Activated CD8-positive, alpha-beta T cell treated with anti-CD3 and anti-CD28 coated beads for 36 hours (primary cell): Measurements from ENCODE around the gene LRCOL1. TPM values are rescaled to one million over a fixed set of nuclear protein-coding genes. Genes with fewer than 3 reads are reported as not detected.

Experiments used
- ATAC-seq: fragments of 200-7000 bp; cut with Tn5 transposase; one replicate; pipeline ENCODE4 v1.10.0; 2021; ENCODE audit warnings: mild to moderate bottlenecking, moderate library complexity
- CTCF ChIA-PET: fragments of 350-600 bp; sonication (Branson Sonifier 250); formaldehyde crosslinking; loops from one replicate; lab custom pipeline; 2021; ENCODE audit warnings: antibody characterized with exemption; lab: Charles Lee
- POLR2A ChIA-PET: fragments of 350-600 bp; sonication (Branson Sonifier 250); formaldehyde crosslinking; loops from one replicate; lab custom pipeline; 2021; ENCODE audit warnings: antibody characterized with exemption; lab: Charles Lee
- DNase-seq: peaks from one replicate; pipeline ENCODE4 v3.0.0-alpha.2; 2020
- H3K27ac Mint-ChIP-seq: one replicate; pipeline ENCODE4 v1.8.0; 2021; ENCODE audit warnings: mild to moderate bottlenecking, mixed read lengths
- H3K27me3 Mint-ChIP-seq: one replicate; pipeline ENCODE4 v1.8.0; 2021; ENCODE audit warnings: mixed read lengths
- H3K36me3 Mint-ChIP-seq: one replicate; pipeline ENCODE4 v1.8.0; 2021; ENCODE audit warnings: low read depth, mixed read lengths
- H3K4me1 Mint-ChIP-seq: one replicate; pipeline ENCODE4 v1.8.0; 2021; ENCODE audit warnings: low read depth, mixed read lengths
- H3K4me3 Mint-ChIP-seq: one replicate; pipeline ENCODE4 v1.8.0; 2021; ENCODE audit warnings: mild to moderate bottlenecking, moderate library complexity, mixed read lengths
- H3K9me3 Mint-ChIP-seq: one replicate; pipeline ENCODE4 v1.8.0; 2021; ENCODE audit warnings: mixed read lengths
- intact Hi-C: fragments of 100-400 bp; cut with micrococcal nuclease; formaldehyde crosslinking; loops from one replicate; pipeline ENCODE4 v1.10.0; 2022
- total RNA-seq, 2 experiments: library from RNA; stranded (reverse); gene quantifications; one replicate each; pipeline ENCODE4 v1.2.3, GENCODE V29; 2021
- TF ChIP-seq, protein P1 (sequence below): fragments of 200-600 bp; IDR thresholded peaks from one replicate; pipeline ENCODE4 v1.8.0; 2022; ENCODE audit warnings: antibody characterized with exemption, mild to moderate bottlenecking

LRCOL1 gene
- total RNA-seq, 2 experiments from 2014 or later = not detected

DNA sequence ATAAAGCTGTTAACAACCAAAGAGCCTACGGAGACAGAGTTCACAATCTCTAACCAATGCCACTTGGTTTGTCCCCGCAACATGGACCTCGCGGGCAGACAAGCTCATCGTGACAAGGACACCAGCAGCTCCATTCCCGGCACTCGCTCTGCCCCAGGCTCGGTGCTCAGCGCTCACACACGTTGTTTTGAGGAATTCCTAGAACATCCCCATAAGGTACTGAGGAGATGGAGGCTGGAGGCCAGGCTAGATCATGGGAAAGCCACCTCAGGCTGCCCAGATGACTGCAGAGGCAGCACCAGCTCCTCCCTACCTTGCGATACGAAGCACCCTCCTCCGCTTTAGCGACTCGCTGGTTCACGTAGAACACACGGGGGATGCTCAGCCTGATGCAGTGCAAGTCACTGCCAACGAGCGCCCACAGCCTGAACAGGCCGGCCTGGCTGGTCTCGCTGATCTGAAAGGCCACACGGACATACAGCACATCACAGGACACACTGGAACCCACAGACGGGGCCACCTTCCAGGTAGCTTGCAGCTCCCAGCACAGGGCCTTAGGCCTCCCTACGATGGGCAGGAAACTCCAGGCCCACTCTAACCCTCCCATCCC lies 38.3 kb upstream of the LRCOL1 start:
- ChIA-PET CTCF (interaction anchor here (1.0 to 1.6 kb wide), 2 partner anchors 8 to 10 kb away, joined by 3 to 5 read pairs; no protein-coding TSS in a partner anchor), POLR2A (interaction anchor here (0.6 to 1.1 kb wide), 3 partner anchors 13 to 62 kb away, joined by 3 read pairs; no protein-coding TSS in a partner anchor)
- no peak for ATAC-seq
- TF ChIP-seq, protein P1, sequence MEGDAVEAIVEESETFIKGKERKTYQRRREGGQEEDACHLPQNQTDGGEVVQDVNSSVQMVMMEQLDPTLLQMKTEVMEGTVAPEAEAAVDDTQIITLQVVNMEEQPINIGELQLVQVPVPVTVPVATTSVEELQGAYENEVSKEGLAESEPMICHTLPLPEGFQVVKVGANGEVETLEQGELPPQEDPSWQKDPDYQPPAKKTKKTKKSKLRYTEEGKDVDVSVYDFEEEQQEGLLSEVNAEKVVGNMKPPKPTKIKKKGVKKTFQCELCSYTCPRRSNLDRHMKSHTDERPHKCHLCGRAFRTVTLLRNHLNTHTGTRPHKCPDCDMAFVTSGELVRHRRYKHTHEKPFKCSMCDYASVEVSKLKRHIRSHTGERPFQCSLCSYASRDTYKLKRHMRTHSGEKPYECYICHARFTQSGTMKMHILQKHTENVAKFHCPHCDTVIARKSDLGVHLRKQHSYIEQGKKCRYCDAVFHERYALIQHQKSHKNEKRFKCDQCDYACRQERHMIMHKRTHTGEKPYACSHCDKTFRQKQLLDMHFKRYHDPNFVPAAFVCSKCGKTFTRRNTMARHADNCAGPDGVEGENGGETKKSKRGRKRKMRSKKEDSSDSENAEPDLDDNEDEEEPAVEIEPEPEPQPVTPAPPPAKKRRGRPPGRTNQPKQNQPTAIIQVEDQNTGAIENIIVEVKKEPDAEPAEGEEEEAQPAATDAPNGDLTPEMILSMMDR = no peak
- no peak for DNase-seq
- no peak overlapping the region for H3K27ac Mint-ChIP-seq
- no peaks in the 10 kb centered on the region for H3K9me3 Mint-ChIP-seq
- H3K36me3 Mint-ChIP-seq = peaks cover 37% of the 10 kb centered on the region
- H3K4me1 Mint-ChIP-seq = peaks cover 3% of the 10 kb centered on the region
- H3K4me3 Mint-ChIP-seq = no peak overlapping the region
- no peaks in the 10 kb centered on the region for H3K27me3 Mint-ChIP-seq
- intact Hi-C loops = no loop called here

DNA sequence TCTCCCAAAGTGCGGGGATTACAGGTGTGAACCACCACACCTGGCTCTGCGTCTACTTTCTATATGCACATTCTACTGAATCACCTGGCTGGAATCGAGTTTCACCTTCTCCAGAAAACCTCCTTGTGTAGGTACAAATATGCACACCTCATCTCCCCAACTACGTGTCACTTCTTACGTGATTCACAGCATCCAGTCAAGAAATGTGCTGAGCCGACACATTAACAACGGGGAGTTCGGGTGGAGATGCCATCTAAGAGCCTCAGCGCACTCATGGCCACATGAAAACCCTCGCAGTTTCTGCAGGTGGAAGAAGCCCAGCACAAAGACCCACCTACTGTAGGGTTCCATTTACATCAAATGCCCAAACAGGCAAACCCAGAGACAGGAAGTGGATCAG lies 37.5 kb upstream of the LRCOL1 start:
- intact Hi-C loops = no loop called here
- no peak overlapping the region for H3K27ac Mint-ChIP-seq
- POLR2A ChIA-PET = interaction anchor here (0.6 to 0.8 kb wide), 2 partner anchors 18 to 61 kb away, joined by 3 read pairs; no protein-coding TSS in a partner anchor
- ATAC-seq = no peak
- CTCF ChIA-PET = interaction anchor here (1.7 kb wide), 1 partner anchor 9 kb away, joined by 3 read pairs; no protein-coding TSS in a partner anchor
- DNase-seq = no peak
- H3K4me1 Mint-ChIP-seq = peaks cover 3% of the 10 kb centered on the region
- TF ChIP-seq, protein P1 = no peak
- no peak overlapping the region for H3K4me3 Mint-ChIP-seq
- H3K27me3 Mint-ChIP-seq = no peaks in the 10 kb centered on the region
- H3K36me3 Mint-ChIP-seq = peaks cover 40% of the 10 kb centered on the region
- no peaks in the 10 kb centered on the region for H3K9me3 Mint-ChIP-seq

DNA sequence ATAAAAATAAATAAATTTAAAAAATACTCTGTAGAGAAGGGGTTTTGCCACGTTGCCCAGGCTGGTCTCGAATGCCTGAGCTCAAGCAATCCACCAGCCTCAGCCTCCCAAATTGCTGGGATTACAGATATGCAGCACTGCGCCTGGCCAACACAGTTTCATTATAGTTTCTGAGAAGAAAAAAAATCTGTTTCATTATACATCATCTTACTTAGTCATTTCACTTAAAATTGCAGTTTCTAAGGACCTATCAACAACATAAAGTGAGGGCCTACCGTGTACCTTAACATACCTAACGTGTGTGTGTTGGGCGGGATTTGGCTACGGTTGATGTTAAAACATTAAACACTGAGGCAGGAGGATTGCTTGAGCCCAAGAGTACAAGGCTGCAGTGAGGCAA lies 36.5 kb upstream of the LRCOL1 start:
- H3K27me3 Mint-ChIP-seq = no peaks in the 10 kb centered on the region
- TF ChIP-seq, protein P1 = no peak
- CTCF ChIA-PET = interaction anchor here (1.7 kb wide), 1 partner anchor 8 kb away, joined by 3 read pairs; no protein-coding TSS in a partner anchor

DNA sequence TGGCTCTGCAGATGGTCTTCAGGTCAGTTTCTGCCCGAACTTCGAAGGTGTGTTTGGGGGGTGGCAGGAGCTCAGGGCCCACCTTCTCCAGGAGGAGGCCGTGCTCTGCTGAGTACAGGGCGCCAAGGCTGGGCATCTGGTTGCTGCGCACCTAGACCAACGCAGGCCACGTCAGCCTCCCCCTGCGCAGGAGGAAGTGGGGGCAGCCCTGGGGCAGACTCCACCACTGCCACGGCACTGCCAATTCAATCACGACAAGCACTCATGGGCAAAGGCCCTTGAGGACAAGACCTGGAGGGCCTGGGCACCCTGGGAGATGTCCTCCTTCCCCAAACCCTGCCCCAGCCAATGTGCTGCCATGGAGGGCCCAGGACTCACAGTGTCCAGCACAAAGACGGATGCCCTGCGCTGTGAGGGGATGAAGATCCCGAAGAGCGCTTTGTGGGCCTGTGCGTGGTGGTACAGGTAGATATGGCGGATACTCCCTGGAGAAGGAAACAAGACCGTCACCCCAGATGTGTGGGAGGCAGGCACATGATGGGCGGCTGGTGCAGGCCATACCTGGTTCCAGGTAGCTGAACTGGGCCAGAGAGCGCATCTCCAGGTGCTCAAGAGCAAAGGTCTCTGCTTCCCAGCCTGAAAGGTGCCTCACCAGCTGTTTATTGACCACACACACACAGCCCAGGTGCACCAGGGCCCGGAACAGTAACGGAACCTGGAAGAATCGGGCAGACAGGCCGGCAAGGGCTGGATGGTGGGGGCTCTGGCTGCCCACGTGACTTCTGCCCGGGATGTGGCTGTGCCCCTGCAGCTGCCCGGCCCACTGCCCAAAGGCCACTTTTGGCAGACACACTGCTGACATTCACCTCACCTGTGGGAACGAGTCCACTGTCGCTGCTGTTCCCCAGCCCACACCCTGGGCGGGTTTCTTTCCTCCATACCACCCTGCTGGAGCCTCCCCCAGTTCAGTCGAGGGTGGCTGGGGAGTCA lies 32.8 kb upstream of the LRCOL1 start:
- Mint-ChIP-seq H3K27ac (no peak overlapping the region), H3K27me3 (no peaks in the 10 kb centered on the region), H3K4me1 (peaks cover 3% of the 10 kb centered on the region), H3K9me3 (no peaks in the 10 kb centered on the region), H3K36me3 (peaks cover 57% of the 10 kb centered on the region), H3K4me3 (no peak overlapping the region)
- TF ChIP-seq, protein P1 = no peak
- DNase-seq (no peak), ATAC-seq (no peak)
- POLR2A ChIA-PET = no interaction called here
- intact Hi-C loops = no loop called here
- CTCF ChIA-PET = no interaction called here

More for the DNA sequence above, 36.5 kb upstream of the LRCOL1 start:
- DNase-seq = no peak
- POLR2A ChIA-PET = no interaction called here
- H3K27ac Mint-ChIP-seq = no peak overlapping the region
- peaks cover 3% of the 10 kb centered on the region for H3K4me1 Mint-ChIP-seq
- intact Hi-C loops = no loop called here
- no peaks in the 10 kb centered on the region for H3K9me3 Mint-ChIP-seq
- peak; percentile 30 for ATAC-seq
- H3K4me3 Mint-ChIP-seq = no peak overlapping the region
- H3K36me3 Mint-ChIP-seq = peaks cover 40% of the 10 kb centered on the region
